ENCODE results near the gene BFAR.

Gene BFAR

GRCh38 chr16:14608111-14608566 lies 24.6 kb upstream of the BFAR start:
- no peak overlapping the region for H3K27ac ChIP-seq
- DNase-seq (ENCODE audit: low spot score), result no peak
- no peak overlapping the region for H3K4me3 ChIP-seq
- no peak for TF ChIP-seq CTCF (IDR thresholded peaks at IDR 0.05)

GRCh38 chr16:14608604-14609003 lies 24.1 kb upstream of the BFAR start:
- TF ChIP-seq CTCF (IDR thresholded peaks at IDR 0.05), result no peak
- Histone ChIP-seq H3K27ac (no peak overlapping the region), H3K4me3 (no peak overlapping the region)
- DNase-seq (ENCODE audit: low spot score), result no peak

GRCh38 chr16:14609716-14610115 lies 23.0 kb upstream of the BFAR start:
- no peak for TF ChIP-seq CTCF (IDR thresholded peaks at IDR 0.05)
- Histone ChIP-seq H3K27ac (no peak overlapping the region), H3K4me3 (no peak overlapping the region)

GRCh38 chr16:14611660-14612059 lies 21.1 kb upstream of the BFAR start:
- no peak for TF ChIP-seq CTCF (IDR thresholded peaks at IDR 0.05)

More at GRCh38 chr16:14609716-14610115, 23.0 kb upstream of the BFAR start:
- no peak for DNase-seq (ENCODE audit: low spot score)

GRCh38 chr16:14613991-14614390 lies 18.8 kb upstream of the BFAR start:
- H3K4me3 ChIP-seq, result no peak overlapping the region
- H3K27ac ChIP-seq, result no peak overlapping the region
- TF ChIP-seq CTCF (IDR thresholded peaks at IDR 0.05), result no peak
- no peak for DNase-seq (ENCODE audit: low spot score)

More at GRCh38 chr16:14611660-14612059, 21.1 kb upstream of the BFAR start:
- Histone ChIP-seq H3K27ac (no peak overlapping the region), H3K4me3 (no peak overlapping the region)
- DNase-seq (ENCODE audit: low spot score), result no peak

GRCh38 chr16:14616280-14616679 lies 16.5 kb upstream of the BFAR start:
- H3K27ac ChIP-seq, result no peak overlapping the region
- TF ChIP-seq CTCF (IDR thresholded peaks at IDR 0.05), result no peak
- no peak overlapping the region for H3K4me3 ChIP-seq
- DNase-seq (ENCODE audit: low spot score), result no peak

- Histone ChIP-seq H3K4me3 (no peak overlapping the region), H3K27ac (no peak overlapping the region)
- TF ChIP-seq CTCF (IDR thresholded peaks at IDR 0.05), result no peak
- DNase-seq (ENCODE audit: low spot score), result no peak
These were observed 14.2 kb upstream of the BFAR start for GRCh38 chr16:14618566-14618965.

All from coronary artery (tissue), 2 donors.